HEK293T (cell line): ENCODE data around the gene KIF4B.

Source experiments
- BHLHE40 ChIP-seq: fragments of 450-650 bp; IDR thresholded peaks from 2 replicates; pipeline ENCODE4 v1.6.1; 2016; ENCODE audit warnings: mild to moderate bottlenecking, moderate library complexity, borderline replicate concordance
- FOXA1 ChIP-seq: fragments of 450-650 bp; IDR thresholded peaks from 2 replicates; pipeline ENCODE4 v1.6.1; 2016; ENCODE audit warnings: mild to moderate bottlenecking
- FOXK2 ChIP-seq: fragments of 450-650 bp; IDR thresholded peaks from 2 replicates; pipeline ENCODE4 v1.6.1; 2016; ENCODE audit warnings: mild to moderate bottlenecking
- FOXM1 ChIP-seq: fragments of 450-650 bp; IDR thresholded peaks from 2 replicates; pipeline ENCODE4 v1.6.1; 2017; ENCODE audit warnings: mild to moderate bottlenecking, borderline replicate concordance
- HDGF ChIP-seq: fragments of 450-650 bp; IDR thresholded peaks from 2 replicates; pipeline ENCODE4 v1.6.1; 2017; ENCODE audit warnings: antibody characterized with exemption, borderline replicate concordance
- L3MBTL2 ChIP-seq: fragments of 450-650 bp; conservative IDR thresholded peaks from 2 replicates; pipeline ENCODE4 v1.6.1; 2016; ENCODE audit warnings: mild to moderate bottlenecking
- NFRKB ChIP-seq: fragments of 450-650 bp; IDR thresholded peaks from 2 replicates; pipeline ENCODE4 v1.6.1; 2016; ENCODE audit warnings: mild to moderate bottlenecking, moderate library complexity
- SP1 ChIP-seq: fragments of 450-650 bp; IDR thresholded peaks from 2 replicates; pipeline ENCODE4 v1.6.1; 2017
- SUZ12 ChIP-seq: fragments of 450-650 bp; IDR thresholded peaks from 2 replicates; pipeline ENCODE4 v1.6.1; 2016; ENCODE audit warnings: mild to moderate bottlenecking
- TARDBP ChIP-seq: fragments of 450-650 bp; IDR thresholded peaks from 2 replicates; pipeline ENCODE4 v1.6.1; 2016
- ZNF384 ChIP-seq: fragments of 450-650 bp; IDR thresholded peaks from 2 replicates; pipeline ENCODE4 v1.6.1; 2016
- TF ChIP-seq, protein P1 (sequence below): fragments of 450-650 bp; IDR thresholded peaks from 2 replicates; pipeline ENCODE4 v1.6.1; 2016

GRCh38 chr5:154968953-154969352 lies 44.6 kb upstream of the KIF4B start:
- TF ChIP-seq, protein P1, sequence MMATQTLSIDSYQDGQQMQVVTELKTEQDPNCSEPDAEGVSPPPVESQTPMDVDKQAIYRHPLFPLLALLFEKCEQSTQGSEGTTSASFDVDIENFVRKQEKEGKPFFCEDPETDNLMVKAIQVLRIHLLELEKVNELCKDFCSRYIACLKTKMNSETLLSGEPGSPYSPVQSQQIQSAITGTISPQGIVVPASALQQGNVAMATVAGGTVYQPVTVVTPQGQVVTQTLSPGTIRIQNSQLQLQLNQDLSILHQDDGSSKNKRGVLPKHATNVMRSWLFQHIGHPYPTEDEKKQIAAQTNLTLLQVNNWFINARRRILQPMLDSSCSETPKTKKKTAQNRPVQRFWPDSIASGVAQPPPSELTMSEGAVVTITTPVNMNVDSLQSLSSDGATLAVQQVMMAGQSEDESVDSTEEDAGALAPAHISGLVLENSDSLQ = no peak
- TF ChIP-seq SP1 = no peak
- no peak for TF ChIP-seq NFRKB
- TF ChIP-seq BHLHE40 = no peak
- TF ChIP-seq ZNF384 = no peak
- TF ChIP-seq TARDBP = no peak
- TF ChIP-seq FOXM1 = no peak
- TF ChIP-seq FOXK2 = no peak
- no peak for TF ChIP-seq L3MBTL2
- TF ChIP-seq HDGF = no peak
- TF ChIP-seq SUZ12 = no peak
- no peak for TF ChIP-seq FOXA1
